H1 (cell line): Measurements from ENCODE around the gene EIF4E1B. TPM values are rescaled to one million over a fixed set of nuclear protein-coding genes. Genes with fewer than 3 reads are reported as not detected.
A peak's percentile ranks its signal among the peaks of the same experiment; 100 is the strongest.

Source experiments
- CTCF ChIA-PET: fragments of 300-600 bp; sonication (Branson Sonifier 250); formaldehyde crosslinking; loops from one replicate; lab custom pipeline; 2021; ENCODE audit not compliant: partially characterized antibody; lab: Charles Lee
- POLR2A ChIA-PET: fragments of 300-600 bp; sonication (Branson Sonifier 250); formaldehyde crosslinking; loops from one replicate; lab custom pipeline; 2021; ENCODE audit warnings: inconsistent platforms; ENCODE audit not compliant: partially characterized antibody; lab: Charles Lee
- DNase-seq, 2 experiments: peaks; one replicate each; pipeline versions ENCODE4 v3.0.0 to v3.0.0-alpha.2; 2010 to 2022; ENCODE audit warnings: low spot score in 2 of 2, low read depth in 1 of 2, mixed read lengths in 1 of 2
- FAIRE-seq: peaks from 2 replicates; lab custom pipeline; 2011; peaks lifted over from hg19 to GRCh38; lab: Jason Lieb, UNC
- H2AFZ ChIP-seq: 2 replicates; pipeline ENCODE4 v1.8.1; 2012; ENCODE audit warnings: low read length, inconsistent platforms
- H2AK5ac ChIP-seq: 2 replicates; pipeline ENCODE4 v1.6.1; 2013; ENCODE audit warnings: low read depth, low read length
- H2BK120ac ChIP-seq: replicated peaks from 2 replicates; pipeline ENCODE3; 2013; ENCODE audit warnings: low read depth, low read length, inconsistent platforms
- H2BK12ac ChIP-seq: 2 replicates; pipeline ENCODE4 v1.6.1; 2013; ENCODE audit warnings: low read depth, low read length
- H2BK15ac ChIP-seq: 2 replicates; pipeline ENCODE4 v1.6.1; 2013; ENCODE audit warnings: low read length
- H2BK20ac ChIP-seq: 2 replicates; pipeline ENCODE4 v1.6.1; 2013; ENCODE audit warnings: low read length
- H2BK5ac ChIP-seq: 2 replicates; pipeline ENCODE4 v1.6.1; 2013; ENCODE audit warnings: low read depth, low read length
- H3K14ac ChIP-seq: 2 replicates; pipeline ENCODE4 v1.6.1; 2013; ENCODE audit warnings: inconsistent platforms; ENCODE audit not compliant: insufficient read length
- H3K18ac ChIP-seq: 2 replicates; pipeline ENCODE4 v1.6.1; 2013; ENCODE audit warnings: low read length; ENCODE audit errors: extremely low read depth
- H3K23ac ChIP-seq: 2 replicates; pipeline ENCODE4 v1.6.1; 2013; ENCODE audit warnings: inconsistent platforms; ENCODE audit not compliant: insufficient read length
- H3K23me2 ChIP-seq: 2 replicates; pipeline ENCODE4 v1.6.1; 2013; ENCODE audit warnings: low read depth, low read length
- H3K27ac ChIP-seq: 2 replicates; pipeline ENCODE4 v1.6.1; 2011; ENCODE audit warnings: low read depth, low read length, inconsistent platforms
- H3K27me3 ChIP-seq, 4 experiments: replicated peaks in 1 of 4; 1 replicate in 1 of 4; 2 replicates in 3 of 4; pipeline versions ENCODE4 v1.6.1 to v1.8.1; 2011 to 2013; ENCODE audit warnings: low read length in 3 of 4, mild to moderate bottlenecking in 3 of 4, inconsistent platforms in 2 of 4, mixed read lengths in 2 of 4, moderate library complexity in 1 of 4; ENCODE audit not compliant: control insufficient read depth in 3 of 4, insufficient read depth in 3 of 4; ENCODE audit errors: extremely low read depth in 1 of 4
- H3K36me3 ChIP-seq, 4 experiments: 2 replicates each; pipeline versions ENCODE4 v1.6.1 to v1.8.1; 2011 to 2013; ENCODE audit warnings: mild to moderate bottlenecking in 4 of 4, low read length in 3 of 4, moderate library complexity in 2 of 4, control low read depth in 1 of 4, inconsistent platforms in 1 of 4; ENCODE audit not compliant: insufficient read depth in 4 of 4, control insufficient read depth in 2 of 4
- H3K4ac ChIP-seq: replicated peaks from 2 replicates; pipeline ENCODE3; 2013; ENCODE audit warnings: low read length, low read depth, mixed read lengths, inconsistent platforms; ENCODE audit not compliant: insufficient read length
- H3K4me1 ChIP-seq, 4 experiments: replicated peaks in 1 of 4; 1 replicate in 1 of 4; 2 replicates in 3 of 4; pipeline versions ENCODE4 v1.6.1 to v1.8.1; 2011 to 2013; ENCODE audit warnings: low read length in 3 of 4, inconsistent platforms in 2 of 4, mixed read lengths in 1 of 4; ENCODE audit not compliant: insufficient read depth in 4 of 4, control insufficient read depth in 3 of 4
- H3K4me2 ChIP-seq, 2 experiments: 2 replicates each; pipeline versions ENCODE4 v1.6.1 to v1.8.1; 2011 to 2013; ENCODE audit warnings: low read depth in 2 of 2, low read length in 2 of 2, control low read depth in 1 of 2, inconsistent platforms in 1 of 2, mild to moderate bottlenecking in 1 of 2; ENCODE audit not compliant: insufficient read depth in 1 of 2
- H3K4me3 ChIP-seq, 4 experiments: fragments of 200-600, 300-600 bp in 1 of 4; sonication (generic), shearing (Covaris generic), sonication (Bioruptor Twin) in 1 of 4; 2 replicates each; pipeline versions ENCODE4 v1.5.1 to v1.8.1; 2011 to 2016; ENCODE audit warnings: low read length in 4 of 4, low read depth in 3 of 4, control low read depth in 2 of 4, inconsistent platforms in 2 of 4, mild to moderate bottlenecking in 2 of 4, mixed read lengths in 1 of 4, moderate library complexity in 1 of 4; ENCODE audit not compliant: insufficient read depth in 2 of 4; ENCODE audit errors: extremely low read depth in 1 of 4
- H3K56ac ChIP-seq: replicated peaks from 2 replicates; pipeline ENCODE3; 2013; ENCODE audit warnings: low read depth, mild to moderate bottlenecking, mixed read lengths, low read length, inconsistent platforms; ENCODE audit not compliant: insufficient read length
- H3K79me1 ChIP-seq: 2 replicates; pipeline ENCODE4 v1.6.1; 2013; ENCODE audit warnings: low read depth, low read length, control low read depth
- H3K79me2 ChIP-seq, 2 experiments: 2 replicates each; pipeline versions ENCODE4 v1.6.1 to v1.8.1; 2012 to 2013; ENCODE audit warnings: low read length in 2 of 2, mild to moderate bottlenecking in 2 of 2, inconsistent platforms in 1 of 2; ENCODE audit not compliant: insufficient read depth in 2 of 2, control insufficient read depth in 1 of 2
- H3K9ac ChIP-seq, 4 experiments: replicated peaks in 1 of 4; 1 replicate in 1 of 4; 2 replicates in 3 of 4; pipeline versions ENCODE4 v1.6.1 to v1.8.1; 2011 to 2013; ENCODE audit warnings: low read depth in 3 of 4, low read length in 3 of 4, control low read depth in 2 of 4, mild to moderate bottlenecking in 2 of 4, moderate library complexity in 2 of 4, inconsistent platforms in 1 of 4; ENCODE audit errors: extremely low read depth in 1 of 4
- H3K9me3 ChIP-seq, 2 experiments: 2 replicates each; pipeline versions ENCODE4 v1.6.1 to v1.8.1; 2012 to 2013; ENCODE audit warnings: mild to moderate bottlenecking in 2 of 2, moderate library complexity in 2 of 2, control low read depth in 1 of 2, inconsistent platforms in 1 of 2, low read depth in 1 of 2, low read length in 1 of 2, mixed read lengths in 1 of 2; ENCODE audit not compliant: insufficient read depth in 2 of 2
- H4K20me1 ChIP-seq, 2 experiments: replicated peaks in 1 of 2; 2 replicates each; pipeline versions ENCODE3 to v1.8.1; 2011 to 2013; ENCODE audit warnings: inconsistent platforms in 2 of 2, low read length in 2 of 2, mild to moderate bottlenecking in 1 of 2; ENCODE audit not compliant: insufficient read depth in 2 of 2, control insufficient read depth in 1 of 2
- H4K5ac ChIP-seq: 2 replicates; pipeline ENCODE4 v1.6.1; 2013; ENCODE audit warnings: low read length, low read depth, mixed read lengths, inconsistent platforms; ENCODE audit not compliant: insufficient read length
- H4K8ac ChIP-seq: 2 replicates; pipeline ENCODE4 v1.8.0; 2013; ENCODE audit warnings: mild to moderate bottlenecking, moderate library complexity, low read length, inconsistent platforms; ENCODE audit not compliant: insufficient read depth; ENCODE audit errors: extremely low read depth
- H4K91ac ChIP-seq: replicated peaks from 2 replicates; pipeline ENCODE3; 2013; ENCODE audit warnings: low read length, mixed read lengths, inconsistent platforms; ENCODE audit not compliant: insufficient read length
- BACH1 ChIP-seq: IDR thresholded peaks from 2 replicates; pipeline ENCODE4 v1.6.1; 2012; ENCODE audit warnings: low read length, improper control_type of control experiment
- BRCA1 ChIP-seq: IDR thresholded peaks from 2 replicates; pipeline ENCODE4 v1.6.1; 2012; ENCODE audit warnings: low read depth, low read length, improper control_type of control experiment
- CREB1 ChIP-seq: IDR thresholded peaks from 2 replicates; pipeline ENCODE4 v1.6.1; 2012; ENCODE audit warnings: inconsistent platforms
- EP300 ChIP-seq, 2 experiments: IDR thresholded peaks; 1 replicate in 1 of 2; 2 replicates in 1 of 2; pipeline ENCODE4 v1.6.1; 2011 to 2012; ENCODE audit warnings: low read depth in 2 of 2, low read length in 2 of 2, mild to moderate bottlenecking in 2 of 2, borderline replicate concordance in 1 of 2, inconsistent platforms in 1 of 2, moderate library complexity in 1 of 2
- FOSL1 ChIP-seq: IDR thresholded peaks from 2 replicates; pipeline ENCODE4 v1.6.1; 2011; ENCODE audit warnings: mild to moderate bottlenecking, low read depth, low read length, moderate library complexity; ENCODE audit not compliant: insufficient read depth
- HDAC6 ChIP-seq: IDR thresholded peaks from one replicate; pipeline ENCODE4 v1.7.1; 2012; ENCODE audit warnings: low read depth, mild to moderate bottlenecking, inconsistent platforms, low read length, moderate library complexity
- JUN ChIP-seq: IDR thresholded peaks from 2 replicates; pipeline ENCODE4 v1.6.1; 2011; ENCODE audit warnings: low read depth, mild to moderate bottlenecking, improper control_type of control experiment, low read length
- KDM1A ChIP-seq: fragments of 200-600, 300-600 bp; sonication (generic); IDR thresholded peaks from 2 replicates; pipeline ENCODE4 v1.7.1; 2016; ENCODE audit warnings: mild to moderate bottlenecking, low read length, borderline replicate concordance
- RAD21 ChIP-seq, 2 experiments: IDR thresholded peaks in 1 of 2; conservative IDR thresholded peaks in 1 of 2; 2 replicates each; pipeline ENCODE4 v1.6.1; 2011; ENCODE audit warnings: low read depth in 2 of 2, low read length in 2 of 2, improper control_type of control experiment in 1 of 2, inconsistent platforms in 1 of 2, mild to moderate bottlenecking in 1 of 2, moderate library complexity in 1 of 2
- RBBP5 ChIP-seq: IDR thresholded peaks from 2 replicates; pipeline ENCODE4 v1.7.1; 2012; ENCODE audit warnings: low read depth, mild to moderate bottlenecking, inconsistent platforms, low read length, moderate library complexity, borderline replicate concordance
- TEAD4 ChIP-seq: IDR thresholded peaks from 2 replicates; pipeline ENCODE4 v1.6.1; 2012; ENCODE audit warnings: low read depth, low read length, inconsistent platforms, mixed read lengths
- WGBS, 2 experiments: shearing (Covaris generic) in 1 of 2; methylation state at CpG; one replicate each; pipeline versions ENCODE4 v1.1.6 to v1.1.7; 2013 to 2015; ENCODE audit warnings: low lambda C conversion rate in 2 of 2, mixed read lengths in 2 of 2, inconsistent platforms in 1 of 2, low coverage in 1 of 2, missing lambda C conversion rate in 1 of 2; ENCODE audit not compliant: insufficient replicate concordance in 2 of 2, insufficient coverage in 1 of 2, insufficient read length in 1 of 2; ENCODE audit errors: extremely low coverage in 1 of 2, missing lambda C conversion rate in 1 of 2; 5-methylcytosine and 5-hydroxymethylcytosine counted together
- polyA plus RNA-seq, 7 experiments: library from polyadenylated mRNA; depleted of rRNA in 3 of 7; stranded (reverse) in 5 of 7; unstranded in 2 of 7; fragments of >200 nt in 5 of 7; fragments of 200-250 nt in 2 of 7; gene quantifications; 1 replicate in 5 of 7; 2 replicates in 1 of 7; 4 replicates in 1 of 7; pipeline versions ENCODE4 v1.2.1 to v1.2.3, GENCODE V29; 2011 to 2013; ENCODE audit warnings: missing spikeins in 2 of 7, mixed read lengths in 2 of 7
- total RNA-seq: library from RNA; stranded (reverse); fragmentation: NEBNext Ultra II Directional; extraction: Animal tissue kit (Norgen Biotek cat#: 25700); gene quantifications from 2 replicates; pipeline ENCODE4 v1.2.1, GENCODE V29; 2021

EIF4E1B gene
- total and polyA plus RNA-seq, 2 of the 8 experiments (the other 6 are each of a cell fraction or from before 2014, with no cell fraction given), result 0.97 to 1.3 TPM

DNA sequence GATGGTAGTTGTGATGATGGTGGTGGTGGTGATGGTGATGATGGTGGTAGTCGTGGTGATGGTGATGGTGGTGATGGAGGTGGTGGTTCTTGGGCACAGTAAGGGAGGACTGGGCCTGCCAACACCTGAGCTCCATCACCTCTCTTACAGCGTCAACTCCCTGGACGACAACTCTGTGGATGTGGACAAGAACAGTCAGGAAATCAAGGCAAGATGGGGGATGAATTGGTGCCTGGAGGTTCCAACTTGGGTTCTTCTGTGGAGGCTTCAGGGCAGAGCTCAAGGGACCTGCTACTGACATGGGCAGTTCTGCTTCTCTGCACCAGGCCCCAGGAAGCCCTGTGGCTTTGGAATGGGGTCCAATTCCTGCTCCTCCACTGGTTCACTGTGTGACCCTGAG, 37.9 kb upstream of the EIF4E1B start:
- Histone ChIP-seq H3K4me3 (no peak overlapping the region), H2BK120ac (no peak overlapping the region), H3K56ac (peak overlapping the region; percentile 93), H3K4me2 (no peak overlapping the region), H2BK12ac (no peak overlapping the region), H4K91ac (no peak overlapping the region), H4K8ac (no peak overlapping the region; the same call in 1 of the 2 replicates), H2BK20ac (no peak overlapping the region), H4K20me1 (peaks cover 0 to 14% of the 10 kb centered on the region in 2 experiments), H3K79me2 (no peaks in the 10 kb centered on the region), H3K9me3 (peaks cover 7 to 9% of the 10 kb centered on the region in 2 experiments; a peak in 2 of 4 replicates), H3K4ac (no peak overlapping the region), H3K23me2 (peaks cover 21% of the 10 kb centered on the region; the same call in 1 of the 2 replicates), H3K9ac (no peak overlapping the region), H3K4me1 (0 out of 7 replicates have a peak, but pooled peaks cover 0 to 2% (median 0%) of the 10 kb centered on the region in 4 experiments), H3K27me3 (peaks cover 0 to 16% (median 7%) of the 10 kb centered on the region in 4 experiments; a peak in 4 of 7 replicates), H2BK15ac (no peak overlapping the region), H3K18ac (no peak overlapping the region), H3K79me1 (no peaks in the 10 kb centered on the region), H2AFZ (no peak overlapping the region), H3K27ac (no peak overlapping the region), H3K36me3 (no peaks in the 10 kb centered on the region; a peak in 1 of 8 replicates), H2BK5ac (no peak overlapping the region), H4K5ac (no peak overlapping the region), H2AK5ac (no peak overlapping the region), H3K23ac (no peak overlapping the region), H3K14ac (no peak overlapping the region)
- no peak for FAIRE-seq
- ChIA-PET CTCF (interaction anchor here (0.6 to 4.6 kb wide), 5 partner anchors 11 to 154 kb away, joined by 3 to 17 read pairs (median 3); no protein-coding TSS in a partner anchor), POLR2A (no interaction called here)
- no peak for DNase-seq
- WGBS, 2 experiments, result 87% methylated on average over 3 of the region's 3 CpGs; no CpG with 5 or more reads in 1 of the 2 experiments
- TF ChIP-seq CREB1 (no peak), TEAD4 (no peak), HDAC6 (no peak), KDM1A (no peak), RBBP5 (no peak), RAD21 (IDR thresholded peaks at IDR 0.05 in 1 of 2, conservative IDR thresholded peaks at IDR 0.05 in 1 of 2; ENCODE audit: low read depth in 2 of 2, low read length in 2 of 2) (no peak), BRCA1 (no peak), JUN (no peak), BACH1 (no peak), FOSL1 (no peak), EP300 (IDR thresholded peaks at IDR 0.05; ENCODE audit: borderline replicate concordance in 1 of 2, low read depth in 2 of 2, low read length in 2 of 2) (no peak)
